ENCODE measurements around the gene PRSS36. TPM values are rescaled to one million over a fixed set of nuclear protein-coding genes. Genes with fewer than 3 reads are reported as not detected.

Gene PRSS36
- total and polyA plus RNA-seq, 9 of the 15 experiments (the other 6 are each of a cell fraction or from before 2014, with no cell fraction given) = 0.09 to 1.2 (median 0.54) TPM; not detected in 2

DNA sequence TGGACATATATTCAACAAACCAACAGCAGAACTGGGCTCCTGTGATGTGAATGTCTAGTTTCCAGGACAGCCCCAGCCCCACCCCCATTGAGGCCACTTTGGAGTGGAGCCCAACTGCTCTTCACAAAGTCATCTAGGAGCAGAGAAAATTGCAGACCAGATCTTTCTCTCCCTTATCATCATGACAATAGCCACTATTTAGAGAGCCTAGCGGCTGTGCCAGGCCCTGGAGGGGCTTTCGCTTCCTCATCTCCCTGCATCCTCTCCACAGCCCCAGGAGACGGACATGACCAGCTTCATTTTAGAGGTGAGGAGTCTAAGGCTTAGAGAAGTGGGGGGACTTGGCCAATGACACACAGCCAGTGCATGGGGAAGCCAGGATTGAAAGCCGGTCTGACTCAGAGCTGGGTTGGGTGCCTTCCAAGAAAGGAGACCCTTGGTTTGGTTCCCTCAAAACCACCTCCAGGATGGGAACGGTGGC lies 15.7 kb downstream of the PRSS36 start:
- peaks cover 38 to 83% of the 10 kb centered on the region in 2 experiments for H3K4me1 ChIP-seq (replicated peaks in 1 of 2; ENCODE audit: control insufficient read depth in 2 of 2, insufficient read depth in 2 of 2, low read length in 2 of 2)
- intact Hi-C loops (cut with micrococcal nuclease) (no loop called here), in situ Hi-C loops (cut with MboI) (no loop called here)
- ATAC-seq (peak; percentile 41), FAIRE-seq (peak; percentile 67), DNase-seq (ENCODE audit: extremely low read depth in 1 of 4, low spot score in 3 of 4) (peak in 3 of 4 experiments; percentile 11 to 51 (median 44))
- CTCF ChIA-PET (ENCODE audit: low intra/inter-chr PET ratio) = no interaction called here
- no TSS peak for BruUV-seq (replicated peaks)
- H2AFZ ChIP-seq (ENCODE audit: low read depth, low read length) = peak overlapping the region; percentile 65
- no peaks in the 10 kb centered on the region for H3K27me3 ChIP-seq (ENCODE audit: control insufficient read depth in 2 of 2, insufficient read depth in 2 of 2, low read length in 2 of 2)
- peak overlapping the region; percentile 81 for H3K4me2 ChIP-seq (ENCODE audit: insufficient read depth, low read length)
- POLR2A ChIA-PET = interaction anchor here (0.9 to 4.2 kb wide), 6 partner anchors 9 to 46 kb away, joined by 3 to 23 read pairs (median 4); partner anchors contain the start of genes FUS and KAT8
- H3K36me3 ChIP-seq (ENCODE audit: control insufficient read depth, insufficient read depth, low read length) = peaks cover 34% of the 10 kb centered on the region; the same call in 2 of the 3 replicates
- peak overlapping the region in 1 of 2 experiments; percentile 87; a peak in 2 of 4 replicates for H3K9ac ChIP-seq (ENCODE audit: insufficient read depth in 1 of 2, low read depth in 2 of 2, low read length in 2 of 2)
- H3K9me3 ChIP-seq (replicated peaks; ENCODE audit: control insufficient read depth, insufficient read depth, low read depth, low read length) = no peaks in the 10 kb centered on the region
- no peaks in the 10 kb centered on the region for H4K20me1 ChIP-seq (replicated peaks; ENCODE audit: control insufficient read depth, insufficient read depth, low read length)
- H3K9me1 ChIP-seq (ENCODE audit: control insufficient read depth, insufficient read depth, low read length) = no peaks in the 10 kb centered on the region
- H3K79me2 ChIP-seq (ENCODE audit: control insufficient read depth, insufficient read depth, low read length) = no peaks in the 10 kb centered on the region
- H3K4me3 ChIP-seq = no peak overlapping the region
- H3K27ac ChIP-seq (ENCODE audit: extremely low read depth, low read depth, low read length) = peak overlapping the region; percentile 41; the same call in 1 of the 3 replicates
- WGBS (ENCODE audit: insufficient coverage, low coverage, missing lambda C conversion rate) = 19% methylated on average over 5 of the region's 5 CpGs
- TF ChIP-seq, protein P1, sequence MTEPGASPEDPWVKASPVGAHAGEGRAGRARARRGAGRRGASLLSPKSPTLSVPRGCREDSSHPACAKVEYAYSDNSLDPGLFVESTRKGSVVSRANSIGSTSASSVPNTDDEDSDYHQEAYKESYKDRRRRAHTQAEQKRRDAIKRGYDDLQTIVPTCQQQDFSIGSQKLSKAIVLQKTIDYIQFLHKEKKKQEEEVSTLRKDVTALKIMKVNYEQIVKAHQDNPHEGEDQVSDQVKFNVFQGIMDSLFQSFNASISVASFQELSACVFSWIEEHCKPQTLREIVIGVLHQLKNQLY (CRISPR knock-in tag; conservative IDR thresholded peaks at IDR 0.05) = 0 out of 4 replicates have a peak, but pooled peaks of 1 of the 2 experiments have one; percentile 43
- TF ChIP-seq NCOA2 (IDR thresholded peaks at IDR 0.05; ENCODE audit: partially characterized antibody in 2 of 2) (no peak), HNRNPLL (IDR thresholded peaks at IDR 0.05; ENCODE audit: low read depth, low read length, poor library complexity, severe bottlenecking) (peak; percentile 24), SIRT6 (IDR thresholded peaks at IDR 0.05; ENCODE audit: low read depth, low read length) (no peak), ELF4 (CRISPR knock-in tag; IDR thresholded peaks at IDR 0.05) (no peak), NFIC (IDR thresholded peaks at IDR 0.05) (peak; percentile 42), RBFOX2 (IDR thresholded peaks at IDR 0.05; ENCODE audit: low read depth, low read length) (0 out of 2 replicates have a peak, but pooled peaks have one; percentile 8)
- TF ChIP-seq, protein P2, sequence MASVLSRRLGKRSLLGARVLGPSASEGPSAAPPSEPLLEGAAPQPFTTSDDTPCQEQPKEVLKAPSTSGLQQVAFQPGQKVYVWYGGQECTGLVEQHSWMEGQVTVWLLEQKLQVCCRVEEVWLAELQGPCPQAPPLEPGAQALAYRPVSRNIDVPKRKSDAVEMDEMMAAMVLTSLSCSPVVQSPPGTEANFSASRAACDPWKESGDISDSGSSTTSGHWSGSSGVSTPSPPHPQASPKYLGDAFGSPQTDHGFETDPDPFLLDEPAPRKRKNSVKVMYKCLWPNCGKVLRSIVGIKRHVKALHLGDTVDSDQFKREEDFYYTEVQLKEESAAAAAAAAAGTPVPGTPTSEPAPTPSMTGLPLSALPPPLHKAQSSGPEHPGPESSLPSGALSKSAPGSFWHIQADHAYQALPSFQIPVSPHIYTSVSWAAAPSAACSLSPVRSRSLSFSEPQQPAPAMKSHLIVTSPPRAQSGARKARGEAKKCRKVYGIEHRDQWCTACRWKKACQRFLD (CRISPR knock-in tag; IDR thresholded peaks at IDR 0.05) = 0 out of 2 replicates have a peak, but pooled peaks have one; percentile 24
- TF ChIP-seq, protein P3, sequence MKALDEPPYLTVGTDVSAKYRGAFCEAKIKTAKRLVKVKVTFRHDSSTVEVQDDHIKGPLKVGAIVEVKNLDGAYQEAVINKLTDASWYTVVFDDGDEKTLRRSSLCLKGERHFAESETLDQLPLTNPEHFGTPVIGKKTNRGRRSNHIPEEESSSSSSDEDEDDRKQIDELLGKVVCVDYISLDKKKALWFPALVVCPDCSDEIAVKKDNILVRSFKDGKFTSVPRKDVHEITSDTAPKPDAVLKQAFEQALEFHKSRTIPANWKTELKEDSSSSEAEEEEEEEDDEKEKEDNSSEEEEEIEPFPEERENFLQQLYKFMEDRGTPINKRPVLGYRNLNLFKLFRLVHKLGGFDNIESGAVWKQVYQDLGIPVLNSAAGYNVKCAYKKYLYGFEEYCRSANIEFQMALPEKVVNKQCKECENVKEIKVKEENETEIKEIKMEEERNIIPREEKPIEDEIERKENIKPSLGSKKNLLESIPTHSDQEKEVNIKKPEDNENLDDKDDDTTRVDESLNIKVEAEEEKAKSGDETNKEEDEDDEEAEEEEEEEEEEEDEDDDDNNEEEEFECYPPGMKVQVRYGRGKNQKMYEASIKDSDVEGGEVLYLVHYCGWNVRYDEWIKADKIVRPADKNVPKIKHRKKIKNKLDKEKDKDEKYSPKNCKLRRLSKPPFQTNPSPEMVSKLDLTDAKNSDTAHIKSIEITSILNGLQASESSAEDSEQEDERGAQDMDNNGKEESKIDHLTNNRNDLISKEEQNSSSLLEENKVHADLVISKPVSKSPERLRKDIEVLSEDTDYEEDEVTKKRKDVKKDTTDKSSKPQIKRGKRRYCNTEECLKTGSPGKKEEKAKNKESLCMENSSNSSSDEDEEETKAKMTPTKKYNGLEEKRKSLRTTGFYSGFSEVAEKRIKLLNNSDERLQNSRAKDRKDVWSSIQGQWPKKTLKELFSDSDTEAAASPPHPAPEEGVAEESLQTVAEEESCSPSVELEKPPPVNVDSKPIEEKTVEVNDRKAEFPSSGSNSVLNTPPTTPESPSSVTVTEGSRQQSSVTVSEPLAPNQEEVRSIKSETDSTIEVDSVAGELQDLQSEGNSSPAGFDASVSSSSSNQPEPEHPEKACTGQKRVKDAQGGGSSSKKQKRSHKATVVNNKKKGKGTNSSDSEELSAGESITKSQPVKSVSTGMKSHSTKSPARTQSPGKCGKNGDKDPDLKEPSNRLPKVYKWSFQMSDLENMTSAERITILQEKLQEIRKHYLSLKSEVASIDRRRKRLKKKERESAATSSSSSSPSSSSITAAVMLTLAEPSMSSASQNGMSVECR (CRISPR knock-in tag; IDR thresholded peaks at IDR 0.05) = 0 out of 2 replicates have a peak, but pooled peaks have one; percentile 2
- TF ChIP-seq, protein P4, sequence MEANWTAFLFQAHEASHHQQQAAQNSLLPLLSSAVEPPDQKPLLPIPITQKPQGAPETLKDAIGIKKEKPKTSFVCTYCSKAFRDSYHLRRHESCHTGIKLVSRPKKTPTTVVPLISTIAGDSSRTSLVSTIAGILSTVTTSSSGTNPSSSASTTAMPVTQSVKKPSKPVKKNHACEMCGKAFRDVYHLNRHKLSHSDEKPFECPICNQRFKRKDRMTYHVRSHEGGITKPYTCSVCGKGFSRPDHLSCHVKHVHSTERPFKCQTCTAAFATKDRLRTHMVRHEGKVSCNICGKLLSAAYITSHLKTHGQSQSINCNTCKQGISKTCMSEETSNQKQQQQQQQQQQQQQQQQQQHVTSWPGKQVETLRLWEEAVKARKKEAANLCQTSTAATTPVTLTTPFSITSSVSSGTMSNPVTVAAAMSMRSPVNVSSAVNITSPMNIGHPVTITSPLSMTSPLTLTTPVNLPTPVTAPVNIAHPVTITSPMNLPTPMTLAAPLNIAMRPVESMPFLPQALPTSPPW (CRISPR knock-in tag; IDR thresholded peaks at IDR 0.05) = 0 out of 2 replicates have a peak, but pooled peaks have one; percentile 16

Data from K562 (cell line).